Measurements from ENCODE around the gene EBF3.

The EBF3 gene

DNA sequence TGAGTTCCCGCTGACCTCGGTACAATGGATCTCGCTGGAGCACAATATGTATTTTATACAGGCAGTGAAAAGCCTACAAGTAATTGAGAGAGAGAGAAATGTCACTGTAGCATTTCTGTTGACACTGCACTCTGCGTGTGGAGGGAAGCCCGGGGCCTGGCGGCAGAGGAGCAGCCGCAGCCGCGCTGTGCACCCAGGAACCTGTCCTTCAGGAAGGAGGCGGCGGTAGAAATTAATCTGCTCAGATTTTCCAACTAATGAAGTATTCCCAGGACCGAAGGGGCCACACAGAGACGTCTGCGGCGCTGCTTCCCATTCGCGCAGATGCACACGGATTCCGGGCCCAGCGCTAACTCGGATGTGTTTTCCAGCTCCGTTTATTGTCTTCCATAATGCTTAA is 170.1 kb downstream of the EBF3 start:
- no peak for DNase-seq (ENCODE audit: low spot score)

GRCh38 chr10:129793479-129793878 is 170.6 kb downstream of the EBF3 start:
- no peak for DNase-seq (ENCODE audit: low spot score)

GRCh38 chr10:129792864-129793263 is 171.2 kb downstream of the EBF3 start:
- DNase-seq (ENCODE audit: low spot score), result no peak

- peak; percentile 1 for DNase-seq (ENCODE audit: low spot score)
These were observed 171.9 kb downstream of the EBF3 start for GRCh38 chr10:129792141-129792540.

DNA sequence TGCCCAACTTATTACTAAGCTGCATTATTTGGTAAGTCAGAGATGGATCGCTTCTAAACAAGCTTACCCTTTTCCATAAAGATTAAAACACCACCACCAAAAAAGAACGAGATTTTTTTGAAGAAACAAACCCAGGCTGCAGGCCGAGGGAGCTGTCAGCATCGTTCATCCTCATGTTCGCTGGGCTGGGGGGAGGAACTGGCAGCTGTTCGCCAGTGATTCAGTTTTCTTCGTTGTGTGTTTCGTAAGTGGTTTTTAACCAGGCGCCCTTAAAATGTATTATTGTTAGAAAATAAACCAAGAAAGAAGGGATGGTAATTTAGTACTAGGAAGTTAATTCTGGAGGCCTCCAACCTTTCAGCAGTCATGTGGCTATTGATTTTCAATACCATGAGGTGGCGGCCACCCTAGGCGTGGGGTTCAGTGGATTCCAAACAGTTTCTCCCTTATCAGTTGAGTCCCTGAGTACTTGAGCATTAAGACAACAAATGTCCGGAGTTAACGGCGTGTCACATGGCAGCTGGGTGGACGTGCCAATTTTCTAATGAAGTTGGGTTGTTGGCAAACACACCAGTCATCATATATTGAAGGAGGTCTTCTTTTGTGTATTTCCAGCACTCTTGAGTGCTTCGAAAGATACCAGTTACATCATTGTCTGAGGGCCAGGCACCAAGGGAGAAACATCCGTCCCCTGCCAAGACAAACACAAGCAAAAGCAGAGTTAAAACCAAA is 173.2 kb downstream of the EBF3 start:
- no peak for DNase-seq (ENCODE audit: low spot score)

DNA sequence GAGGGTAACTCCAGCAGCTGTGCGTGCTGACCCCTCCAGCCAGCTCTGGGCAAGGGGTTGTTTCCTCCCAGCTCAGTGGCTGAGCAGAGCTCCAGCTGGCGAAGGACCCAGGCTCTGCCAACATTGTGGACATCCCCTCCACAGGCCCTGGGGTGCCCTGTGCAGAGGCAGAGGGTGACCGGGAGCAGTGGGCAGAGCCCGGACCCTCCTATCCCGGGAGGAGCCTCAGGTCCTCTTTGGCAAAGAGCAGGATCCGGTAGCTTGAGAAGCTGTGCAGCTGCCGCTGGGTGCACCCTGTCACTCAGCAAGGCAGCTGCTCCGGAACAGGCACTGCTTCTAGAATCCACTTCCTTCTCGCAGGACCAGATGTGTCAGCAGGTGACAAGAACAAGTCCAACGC is 175.9 kb downstream of the EBF3 start:
- no peak for DNase-seq (ENCODE audit: low spot score)

GRCh38 chr10:129787557-129787956 is 176.5 kb downstream of the EBF3 start:
- no peak for DNase-seq (ENCODE audit: low spot score)

DNA sequence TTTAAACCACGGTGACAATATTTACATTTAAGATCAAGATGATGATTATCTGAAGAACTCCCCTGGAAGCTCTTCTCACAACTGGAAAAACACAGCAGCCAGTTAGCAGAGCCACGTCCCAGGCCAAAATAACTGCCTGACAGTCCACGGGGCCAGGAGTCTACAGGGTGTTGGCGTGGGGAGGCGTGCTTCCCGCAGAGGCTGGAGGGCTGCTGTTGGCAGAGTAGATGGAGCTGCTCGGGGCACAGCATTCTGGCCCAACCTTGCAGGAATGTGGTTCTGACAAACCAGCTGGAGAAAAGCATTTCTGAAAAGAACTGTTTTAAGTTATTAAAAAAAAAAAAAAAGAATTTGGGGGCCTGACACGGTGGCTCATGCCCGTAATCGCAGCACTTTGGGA is 177.9 kb downstream of the EBF3 start:
- DNase-seq (ENCODE audit: low spot score), result no peak

GRCh38 chr10:129785536-129785981 is 178.5 kb downstream of the EBF3 start:
- no peak for DNase-seq (ENCODE audit: low spot score)

Measured in pons (tissue), 1 donor.